Stomach (tissue), 4 donors: ENCODE data around the gene FAM193B.

Source experiments
- EP300 ChIP-seq: sonication (generic); formaldehyde crosslinking; IDR thresholded peaks from one replicate; pipeline ENCODE4 v1.6.1; 2017; ENCODE audit warnings: antibody characterized with exemption
- TF ChIP-seq, protein P1 (sequence below), 7 experiments: fragments of 450-650 bp in 4 of 7; fragments of 200-600 bp in 3 of 7; sonication (generic) in 3 of 7; IDR thresholded peaks; one replicate each; pipeline ENCODE4 v1.5.1; 2016 to 2019; ENCODE audit warnings: antibody characterized with exemption in 7 of 7, control low read depth in 2 of 7, mild to moderate bottlenecking in 1 of 7

- TF ChIP-seq, protein P1, sequence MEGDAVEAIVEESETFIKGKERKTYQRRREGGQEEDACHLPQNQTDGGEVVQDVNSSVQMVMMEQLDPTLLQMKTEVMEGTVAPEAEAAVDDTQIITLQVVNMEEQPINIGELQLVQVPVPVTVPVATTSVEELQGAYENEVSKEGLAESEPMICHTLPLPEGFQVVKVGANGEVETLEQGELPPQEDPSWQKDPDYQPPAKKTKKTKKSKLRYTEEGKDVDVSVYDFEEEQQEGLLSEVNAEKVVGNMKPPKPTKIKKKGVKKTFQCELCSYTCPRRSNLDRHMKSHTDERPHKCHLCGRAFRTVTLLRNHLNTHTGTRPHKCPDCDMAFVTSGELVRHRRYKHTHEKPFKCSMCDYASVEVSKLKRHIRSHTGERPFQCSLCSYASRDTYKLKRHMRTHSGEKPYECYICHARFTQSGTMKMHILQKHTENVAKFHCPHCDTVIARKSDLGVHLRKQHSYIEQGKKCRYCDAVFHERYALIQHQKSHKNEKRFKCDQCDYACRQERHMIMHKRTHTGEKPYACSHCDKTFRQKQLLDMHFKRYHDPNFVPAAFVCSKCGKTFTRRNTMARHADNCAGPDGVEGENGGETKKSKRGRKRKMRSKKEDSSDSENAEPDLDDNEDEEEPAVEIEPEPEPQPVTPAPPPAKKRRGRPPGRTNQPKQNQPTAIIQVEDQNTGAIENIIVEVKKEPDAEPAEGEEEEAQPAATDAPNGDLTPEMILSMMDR (IDR thresholded peaks at IDR 0.05): no peak
- no peak for TF ChIP-seq EP300
Measured at GRCh38 chr5:177594071-177594470, 39.7 kb upstream of the FAM193B start.
